Hematopoietic multipotent progenitor cell treated with erythropoietin and hydrocortisone succinate and interleukin-3 and kit ligand, for 8 days (in vitro differentiated cells): ENCODE measurements around the gene CD163L1.
"Not testable (repeated sequence)": the region's sequence is repeated elsewhere in the genome, so short reads cannot be mapped to it uniquely, and the experiment has no call there.

Source experiments
- DNase-seq: peaks from one replicate; pipeline ENCODE4 v3.0.0-alpha.2; 2015

The CD163L1 gene

DNA sequence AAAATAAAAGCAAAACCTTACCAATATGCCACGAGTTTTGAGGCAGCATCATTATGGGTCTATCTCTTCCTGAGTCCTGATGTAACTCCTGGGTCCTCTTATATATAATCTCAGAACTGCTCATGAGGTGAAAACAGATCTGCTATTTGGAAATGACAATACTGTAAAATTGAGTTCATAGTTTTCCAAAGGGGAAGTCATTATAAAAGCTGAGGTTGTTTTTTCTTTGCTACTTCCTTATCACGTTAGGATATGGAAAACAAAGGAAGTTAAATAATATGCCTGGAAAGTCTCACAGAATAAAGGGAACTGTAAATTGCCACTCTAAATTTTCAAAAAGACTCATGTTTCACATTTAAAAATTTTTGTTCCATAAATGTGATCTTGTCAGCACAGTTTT lies at the start of gene CD163L1:
TSS of gene CD163L1 (minus strand) at position 78 of the 400 bp plus-strand sequence. CDS start at position 52, 26 bp downstream.
- no peak for DNase-seq

DNA sequence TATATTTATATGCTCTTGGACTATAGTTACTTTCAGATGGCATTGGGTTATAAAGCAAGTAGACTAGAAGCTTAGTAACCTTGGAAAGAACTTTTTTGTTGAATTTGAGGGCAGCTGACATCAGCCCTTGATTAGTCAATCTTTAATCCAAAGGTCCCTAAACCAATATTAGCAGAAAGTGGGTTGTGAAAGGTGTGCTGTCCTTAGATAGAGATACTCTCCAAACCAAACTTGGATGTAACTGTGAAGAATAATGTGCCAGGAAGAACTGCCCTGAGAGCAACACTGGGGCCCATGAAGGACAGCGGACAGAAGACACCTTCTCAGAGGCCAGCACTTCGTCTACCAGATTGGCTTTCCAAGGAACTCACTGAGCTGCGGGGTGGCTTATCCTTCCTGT lies 49.1 kb upstream of the CD163L1 start:
- DNase-seq = no peak

GRCh38 chr12:7486512-7486911 lies 42.6 kb upstream of the CD163L1 start:
- DNase-seq = no peak

DNA sequence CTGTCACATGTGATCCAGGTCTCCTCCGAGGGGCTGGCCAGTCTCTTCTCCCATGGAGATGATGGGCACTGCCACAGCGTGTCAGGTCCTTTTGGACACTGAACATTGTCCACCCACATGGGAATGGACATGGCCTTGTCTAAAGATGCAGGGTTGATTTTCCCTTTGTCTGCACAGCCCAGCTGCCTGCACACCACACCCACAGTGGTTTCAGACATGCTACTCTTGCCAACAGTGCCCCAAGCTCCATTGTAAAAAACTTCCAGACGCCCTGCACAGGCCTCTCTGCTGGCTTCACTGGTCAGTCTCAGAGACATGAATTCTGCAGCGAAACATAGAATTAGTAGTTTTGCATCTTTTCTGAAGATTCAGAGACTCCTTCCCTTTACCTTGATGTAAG lies 41.1 kb upstream of the CD163L1 start:
- no peak for DNase-seq

- DNase-seq = no peak
These were observed 39.4 kb upstream of the CD163L1 start for GRCh38 chr12:7483343-7483742.

DNA sequence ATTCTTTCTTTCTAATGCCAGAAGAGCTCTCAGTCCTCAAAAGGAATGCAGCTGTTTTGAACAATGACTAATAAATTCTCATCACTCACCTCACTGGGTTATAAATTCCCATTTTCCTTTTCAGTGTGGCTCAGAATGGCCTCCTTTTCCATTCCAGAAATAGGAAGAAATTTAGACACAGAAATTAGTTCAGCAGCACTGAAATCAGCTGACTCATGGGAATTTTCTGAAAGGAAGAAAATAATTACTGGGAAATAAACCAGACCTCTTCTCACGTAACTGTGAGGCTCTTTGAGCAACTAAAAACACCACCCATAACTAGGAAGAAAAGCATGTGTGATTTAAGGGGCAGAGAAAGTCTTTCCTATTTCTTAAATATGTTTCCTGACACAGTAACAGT lies 35.8 kb upstream of the CD163L1 start:
- no peak for DNase-seq

DNA sequence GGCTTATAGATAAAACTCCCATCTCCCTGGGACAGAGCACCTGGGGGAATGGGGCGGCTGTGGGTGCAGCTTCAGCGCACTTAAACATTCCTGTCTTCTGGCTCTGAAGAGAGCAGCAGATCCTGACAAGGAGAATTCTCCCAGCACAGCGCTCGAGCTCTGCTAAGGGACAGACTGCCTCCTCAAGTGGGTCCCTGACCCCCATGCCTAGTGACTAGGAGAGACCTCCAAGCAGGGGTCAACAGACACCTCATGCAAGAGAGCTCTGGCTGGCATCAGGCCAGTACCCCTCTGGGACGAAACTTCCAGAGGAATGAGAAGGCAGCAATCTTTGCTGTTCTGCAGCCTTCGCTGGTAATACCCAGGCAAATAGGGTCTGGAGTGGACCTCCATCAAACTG lies 28.1 kb upstream of the CD163L1 start:
- no peak for DNase-seq

GRCh38 chr12:7460375-7461259 lies 16.7 kb upstream of the CD163L1 start:
- peak; percentile 69 for DNase-seq

DNA sequence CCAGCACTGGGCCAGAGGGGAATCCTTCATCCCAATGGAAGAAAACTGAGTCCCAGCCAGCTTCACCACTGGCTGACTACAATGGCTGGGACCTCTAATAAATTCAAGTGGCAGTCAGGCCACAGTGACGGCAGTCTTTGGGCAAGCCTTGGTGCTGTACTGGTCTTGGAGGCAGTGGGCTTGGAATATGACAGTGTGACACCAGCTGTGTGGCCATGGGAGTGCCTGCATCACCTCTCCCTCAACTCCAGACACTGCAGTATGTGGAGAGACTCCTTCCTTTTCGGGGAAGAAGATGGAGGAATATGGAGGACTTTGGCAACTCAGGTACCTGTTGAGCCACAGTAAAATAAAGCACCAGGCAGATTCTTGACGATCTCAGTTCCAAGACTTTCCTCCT lies 16.0 kb upstream of the CD163L1 start:
- DNase-seq = no peak

- DNase-seq = no peak
These were observed 7.8 kb upstream of the CD163L1 start for GRCh38 chr12:7451756-7452155.

DNA sequence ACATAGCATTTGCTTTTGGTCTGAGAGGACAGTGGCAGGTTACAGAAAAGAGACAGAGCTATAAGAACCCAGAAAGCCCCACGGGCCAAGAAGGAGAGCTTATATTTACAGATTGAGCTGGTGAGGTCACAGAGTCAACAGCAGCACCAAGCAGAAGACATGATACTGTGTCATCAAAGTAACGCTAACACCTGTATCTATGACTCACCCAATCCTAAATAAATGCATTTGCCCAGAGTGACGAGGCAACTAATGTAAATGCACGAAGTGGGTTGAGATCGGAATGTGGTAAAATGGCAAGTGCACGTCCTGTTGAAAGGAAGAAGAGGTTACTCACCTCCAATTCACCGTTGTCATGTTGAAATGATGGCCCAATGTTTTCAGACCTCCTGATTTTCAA lies 6.7 kb upstream of the CD163L1 start:
- DNase-seq = no peak

GRCh38 chr12:7448099-7448498 lies 4.1 kb upstream of the CD163L1 start:
- DNase-seq = no peak

DNA sequence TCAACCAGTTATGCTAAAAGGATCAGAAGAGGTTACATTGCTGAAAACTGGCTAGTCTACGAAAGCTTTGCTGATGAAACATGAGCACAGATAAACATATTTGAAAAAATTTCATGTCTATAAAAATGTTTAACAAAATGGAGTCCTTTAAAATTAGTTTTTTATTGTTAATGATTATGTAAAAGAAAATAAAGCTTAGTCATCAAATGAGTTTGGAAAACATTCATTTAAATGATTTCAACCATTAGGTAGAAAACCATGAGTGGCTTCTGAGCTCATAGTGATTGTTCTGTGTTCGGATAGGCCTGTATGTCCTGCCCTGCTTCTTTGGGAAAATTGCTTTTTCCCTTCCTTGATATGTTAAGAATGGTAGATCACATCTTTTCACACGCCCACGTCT lies 584 bp upstream of the CD163L1 start:
- DNase-seq = no peak

DNA sequence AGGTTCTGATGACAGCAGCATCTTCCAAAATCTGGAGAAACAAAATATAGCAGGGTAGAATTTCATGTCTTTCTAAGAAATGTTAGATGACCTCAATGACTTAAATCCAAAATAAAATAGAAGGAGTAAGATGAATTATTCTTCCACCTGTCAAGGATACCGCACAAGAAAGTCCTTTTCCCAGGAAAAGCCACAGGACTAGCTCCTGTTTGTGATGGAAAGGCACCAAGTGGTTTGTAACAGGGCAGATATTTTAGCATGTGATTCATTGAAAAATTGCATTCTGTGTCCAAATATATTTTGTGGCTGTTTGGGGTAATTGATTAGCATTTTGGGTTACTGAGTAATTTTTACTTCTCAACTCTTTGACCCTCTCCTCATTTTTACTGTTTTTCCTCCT lies 2.7 kb downstream of the CD163L1 start:
- DNase-seq = no peak

DNA sequence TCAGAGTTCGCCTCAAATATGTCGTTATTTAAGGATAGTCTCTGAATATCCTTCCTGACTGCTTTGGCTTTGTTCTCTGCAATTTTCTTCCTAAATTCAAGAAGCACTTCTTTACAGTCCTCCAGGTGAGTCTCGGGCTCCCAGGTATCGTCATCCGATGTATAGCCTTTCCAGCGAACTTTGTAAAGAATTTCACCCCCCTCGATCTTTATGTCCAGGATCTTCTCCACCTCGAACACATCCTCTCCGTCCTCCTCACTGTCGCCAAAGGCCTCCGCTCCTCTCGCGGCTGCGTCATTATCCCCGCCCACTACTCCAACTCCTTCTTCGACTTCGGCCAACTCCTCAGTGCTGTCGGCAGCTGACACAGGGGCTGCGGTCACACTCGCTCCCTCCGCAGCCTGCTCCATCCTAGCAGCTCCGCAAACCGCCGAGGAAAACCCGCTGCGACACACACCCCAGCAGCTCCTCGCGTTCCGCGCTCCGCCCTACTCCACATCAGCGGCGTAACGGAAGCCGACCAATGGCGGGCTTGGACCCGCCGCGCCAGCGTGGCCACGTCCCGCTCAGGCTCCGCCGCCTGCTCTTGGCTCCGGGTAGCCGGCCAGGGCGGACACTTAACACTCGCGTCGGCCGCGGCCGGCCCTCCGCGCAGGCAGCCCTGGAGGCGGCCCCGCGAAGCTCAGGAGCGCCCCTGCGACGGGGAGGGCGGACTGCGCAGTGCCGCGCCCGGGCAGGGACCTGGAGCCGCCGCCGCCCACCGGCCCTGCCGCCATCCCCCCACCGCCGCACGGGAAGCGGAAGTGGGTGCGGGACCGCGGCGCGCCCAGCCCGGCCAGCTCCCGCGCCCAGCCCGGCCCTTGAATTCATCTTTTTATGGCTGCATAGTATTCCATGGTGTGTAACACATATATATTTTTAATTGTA lies 4.1 kb downstream of the CD163L1 start:
- peak; percentile 51 for DNase-seq

DNA sequence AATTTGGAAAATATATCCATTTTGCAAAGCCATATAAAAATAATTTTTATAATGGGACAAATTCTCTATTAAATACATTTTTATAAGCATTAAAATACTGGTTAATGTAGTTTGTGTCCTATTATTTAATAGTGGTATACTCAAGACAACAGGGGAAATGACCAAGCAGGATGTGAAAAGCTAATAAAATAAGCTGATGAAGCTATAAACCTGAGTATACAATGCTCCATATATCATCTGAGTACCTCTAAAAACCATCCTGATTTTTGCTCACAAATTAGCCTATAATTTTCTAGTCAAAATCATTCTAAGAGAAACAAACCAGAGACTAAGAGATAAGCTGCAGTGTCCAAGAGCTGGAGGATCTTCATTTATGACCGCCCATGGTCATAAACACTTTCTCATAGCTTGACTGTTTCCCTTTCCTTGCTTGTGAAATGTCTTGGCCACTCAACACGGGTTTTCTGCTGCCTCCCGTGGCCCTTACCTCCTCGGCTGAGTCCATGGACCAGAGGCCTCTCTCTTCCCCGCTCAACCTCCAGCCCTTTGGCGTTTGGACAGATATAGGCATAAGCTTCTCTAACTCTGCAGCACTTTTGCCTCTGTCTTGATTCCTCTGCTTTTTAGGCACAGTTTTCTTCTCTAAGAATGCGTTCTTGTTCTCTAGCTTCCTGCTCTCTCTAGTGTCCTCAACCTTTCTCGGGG lies 5.5 kb downstream of the CD163L1 start:
- DNase-seq = not testable (repeated sequence)

GRCh38 chr12:7437494-7437893 lies 6.5 kb downstream of the CD163L1 start:
- not testable (repeated sequence) for DNase-seq

DNA sequence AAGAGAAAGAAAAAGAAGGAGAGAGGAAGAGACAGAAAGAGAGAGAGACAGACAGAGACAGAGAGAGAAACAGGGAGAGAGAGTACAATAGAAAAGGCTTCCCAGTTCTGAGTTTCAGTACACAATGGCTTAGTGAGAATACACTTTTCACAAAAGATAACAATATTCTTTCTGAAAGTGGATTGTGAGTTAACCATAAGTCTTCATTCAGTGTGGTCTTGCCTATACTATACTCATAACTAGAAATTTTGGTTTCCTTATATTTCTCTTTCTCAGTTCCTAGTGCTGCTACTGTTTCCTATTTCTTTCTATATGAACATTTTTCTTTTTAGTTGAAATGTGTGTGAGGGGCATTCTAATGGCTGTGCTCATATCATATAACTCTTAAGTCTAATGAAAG lies 9.3 kb downstream of the CD163L1 start:
- no peak for DNase-seq

- no peak for DNase-seq
These were observed 10.6 kb downstream of the CD163L1 start for GRCh38 chr12:7433276-7433822.

GRCh38 chr12:7431993-7432685 lies 11.8 kb downstream of the CD163L1 start:
- DNase-seq = no peak

- peak; percentile 27 for DNase-seq
These were observed 32.6 kb downstream of the CD163L1 start for GRCh38 chr12:7411343-7411742.

- no peak for DNase-seq
These were observed 39.7 kb downstream of the CD163L1 start for GRCh38 chr12:7404275-7404674.
